ENCODE results near the gene TMEM201.

DNA sequence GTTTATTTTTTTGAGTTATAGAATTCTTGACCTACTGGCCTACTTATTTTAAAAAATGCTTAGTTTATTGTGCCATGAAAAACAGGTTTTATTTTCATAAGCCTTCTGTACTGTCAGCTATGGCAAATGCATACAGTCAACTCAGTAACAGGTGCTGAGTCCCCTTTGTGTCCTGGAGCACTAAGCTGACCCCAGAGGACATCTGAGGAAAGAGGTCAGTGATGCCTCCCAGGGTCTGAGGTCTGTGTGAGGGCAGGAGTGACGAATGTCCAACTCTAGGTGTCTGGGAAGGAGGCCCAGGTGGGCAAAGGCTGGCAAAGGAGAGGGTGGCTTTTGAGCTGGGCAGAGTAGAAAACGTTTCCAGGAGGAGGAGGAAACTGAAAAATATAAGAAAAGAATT is 7.8 kb upstream of the TMEM201 start:
- TF ChIP-seq, protein P1, sequence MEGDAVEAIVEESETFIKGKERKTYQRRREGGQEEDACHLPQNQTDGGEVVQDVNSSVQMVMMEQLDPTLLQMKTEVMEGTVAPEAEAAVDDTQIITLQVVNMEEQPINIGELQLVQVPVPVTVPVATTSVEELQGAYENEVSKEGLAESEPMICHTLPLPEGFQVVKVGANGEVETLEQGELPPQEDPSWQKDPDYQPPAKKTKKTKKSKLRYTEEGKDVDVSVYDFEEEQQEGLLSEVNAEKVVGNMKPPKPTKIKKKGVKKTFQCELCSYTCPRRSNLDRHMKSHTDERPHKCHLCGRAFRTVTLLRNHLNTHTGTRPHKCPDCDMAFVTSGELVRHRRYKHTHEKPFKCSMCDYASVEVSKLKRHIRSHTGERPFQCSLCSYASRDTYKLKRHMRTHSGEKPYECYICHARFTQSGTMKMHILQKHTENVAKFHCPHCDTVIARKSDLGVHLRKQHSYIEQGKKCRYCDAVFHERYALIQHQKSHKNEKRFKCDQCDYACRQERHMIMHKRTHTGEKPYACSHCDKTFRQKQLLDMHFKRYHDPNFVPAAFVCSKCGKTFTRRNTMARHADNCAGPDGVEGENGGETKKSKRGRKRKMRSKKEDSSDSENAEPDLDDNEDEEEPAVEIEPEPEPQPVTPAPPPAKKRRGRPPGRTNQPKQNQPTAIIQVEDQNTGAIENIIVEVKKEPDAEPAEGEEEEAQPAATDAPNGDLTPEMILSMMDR (conservative IDR thresholded peaks at IDR 0.05 in 1 of 2, IDR thresholded peaks at IDR 0.05 in 1 of 2; ENCODE audit: extremely low read depth in 1 of 2, insufficient read depth in 1 of 2, low read depth in 1 of 2, low read length in 2 of 2) = no peak
- no peak for TF ChIP-seq EZH2 (IDR thresholded peaks at IDR 0.05; ENCODE audit: borderline replicate concordance, low read length)
